HFF-Myc (cell line): ENCODE measurements around the gene CEP19.
A peak's percentile ranks its signal among the peaks of the same experiment; 100 is the strongest.

ENCODE experiments used
- DNase-seq: peaks from one replicate; pipeline ENCODE4 v3.0.0-alpha.2; 2011; ENCODE audit warnings: low read depth; ENCODE audit errors: extremely low read depth
- H3K4me3 ChIP-seq: replicated peaks from 2 replicates; pipeline ENCODE4 v1.5.1; 2011; ENCODE audit warnings: low read depth, mild to moderate bottlenecking, control low read depth, low read length
- CTCF ChIP-seq: IDR thresholded peaks from 2 replicates; pipeline ENCODE4 v1.5.1; 2012; ENCODE audit warnings: mild to moderate bottlenecking, low read depth, low read length, control low read depth; ENCODE audit errors: missing control alignments

CEP19 gene

DNA sequence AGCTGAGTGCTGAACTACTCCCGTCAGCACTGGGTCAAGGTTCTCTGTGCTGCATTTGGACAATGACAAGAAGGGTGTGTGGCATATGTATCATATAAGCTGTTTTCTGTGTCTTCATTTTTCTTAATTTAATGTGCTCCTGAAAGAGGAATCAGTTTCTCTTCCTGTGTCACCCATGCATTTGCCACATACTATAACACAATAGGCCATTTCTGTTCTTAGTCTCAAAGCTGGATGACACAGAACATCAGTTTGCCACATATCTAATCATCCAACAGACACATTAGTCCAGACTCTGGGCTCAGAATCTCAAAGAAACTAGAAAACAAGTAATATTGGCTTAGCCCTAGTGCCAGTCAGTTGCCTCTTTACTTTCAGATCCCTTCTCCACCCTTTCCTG lies 34.1 kb downstream of the CEP19 start:
- no peak for DNase-seq
- TF ChIP-seq CTCF, result no peak
- no peak overlapping the region for H3K4me3 ChIP-seq

GRCh38 chr3:196677353-196677752 lies 34.7 kb downstream of the CEP19 start:
- no peak for TF ChIP-seq CTCF
- no peak for DNase-seq
- no peak overlapping the region for H3K4me3 ChIP-seq

DNA sequence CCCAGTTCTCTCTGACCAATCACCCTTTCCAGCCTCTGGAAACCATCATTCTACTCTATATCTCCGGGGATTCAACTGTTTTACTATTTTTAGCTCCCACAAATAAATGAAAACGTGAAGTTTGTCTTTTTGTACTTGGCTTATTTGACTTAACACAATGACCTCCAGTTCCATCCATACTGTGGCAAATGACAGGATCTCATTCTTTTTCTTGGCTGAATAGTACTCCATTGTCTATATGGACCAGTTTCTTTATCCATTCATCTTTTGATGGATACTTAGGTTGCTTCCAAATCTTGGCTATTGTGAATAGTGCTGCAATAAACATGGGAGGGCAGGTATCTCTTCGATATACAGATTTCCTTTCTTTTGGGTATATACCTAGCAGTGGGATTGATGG lies 38.4 kb downstream of the CEP19 start:
- no peak for DNase-seq
- no peak for TF ChIP-seq CTCF
- no peak overlapping the region for H3K4me3 ChIP-seq

GRCh38 chr3:196670339-196670738 lies 41.7 kb downstream of the CEP19 start:
- DNase-seq, result no peak
- no peak overlapping the region for H3K4me3 ChIP-seq
- TF ChIP-seq CTCF, result no peak

GRCh38 chr3:196667056-196667825 lies 44.8 kb downstream of the CEP19 start:
- no peak for TF ChIP-seq CTCF
- no peak for DNase-seq

GRCh38 chr3:196666001-196666867 lies 45.8 kb downstream of the CEP19 start:
- TF ChIP-seq CTCF, result no peak
- H3K4me3 ChIP-seq, result no peak overlapping the region
- peak; percentile 31 for DNase-seq

More at GRCh38 chr3:196667056-196667825, 44.8 kb downstream of the CEP19 start:
- H3K4me3 ChIP-seq, result no peak overlapping the region
